CD4-positive, alpha-beta T cell treated with Interferon alpha-2 for 1 hour (primary cell): ENCODE results near the gene EPS8L2.
"Not testable (repeated sequence)": the region's sequence is repeated elsewhere in the genome, so short reads cannot be mapped to it uniquely, and the experiment has no call there.

Experiments
- DNase-seq, 2 donors: peaks; one replicate each; pipeline ENCODE4 v3.0.0-alpha.2; 2020 to 2022

The EPS8L2 gene

DNA sequence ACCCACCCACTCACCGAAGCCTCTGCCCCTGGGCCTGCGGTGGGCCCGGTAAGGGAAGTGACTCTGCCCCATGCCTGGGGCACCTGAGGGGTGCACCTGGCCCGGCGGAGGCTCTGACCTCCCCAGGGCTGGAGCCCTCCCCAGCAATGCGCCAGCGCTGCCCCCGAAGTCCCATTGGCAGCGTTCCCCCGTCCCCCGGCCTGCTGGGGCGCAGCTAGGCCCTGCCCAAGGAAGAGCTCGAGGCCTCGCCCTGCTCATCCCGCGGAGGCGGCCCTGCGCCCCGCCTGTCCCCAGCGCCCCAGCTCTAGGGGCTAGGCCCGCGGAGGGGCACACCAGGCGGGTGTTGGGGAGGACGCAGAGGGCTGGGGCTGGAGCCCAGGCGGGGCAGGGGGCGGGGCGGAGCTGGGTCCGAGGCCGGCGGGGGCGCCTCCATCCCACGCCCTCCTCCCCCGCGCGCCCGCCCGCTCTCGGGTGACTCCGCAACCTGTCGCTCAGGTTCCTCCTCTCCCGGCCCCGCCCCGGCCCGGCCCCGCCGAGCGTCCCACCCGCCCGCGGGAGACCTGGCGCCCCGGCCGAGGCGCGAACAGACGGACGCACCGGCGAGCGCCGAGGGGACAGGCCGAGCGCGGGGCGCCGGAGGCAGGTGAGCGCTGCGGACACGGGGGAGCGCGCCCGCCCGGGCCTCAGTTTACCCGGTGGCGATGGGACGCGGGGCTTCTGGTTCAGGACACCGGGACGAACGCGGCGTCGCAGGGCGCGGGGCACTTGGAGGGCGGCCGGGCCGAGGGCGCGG, at the start of gene EPS8L2:
Gene EPS8L2 (plus strand): TSS at position 586 of the 793 bp plus-strand sequence. CDS start 3,177 bp downstream, outside the sequence.
- DNase-seq: no peak

GRCh38 chr11:656426-656825, 49.6 kb upstream of the EPS8L2 start:
- DNase-seq: no peak

DNA sequence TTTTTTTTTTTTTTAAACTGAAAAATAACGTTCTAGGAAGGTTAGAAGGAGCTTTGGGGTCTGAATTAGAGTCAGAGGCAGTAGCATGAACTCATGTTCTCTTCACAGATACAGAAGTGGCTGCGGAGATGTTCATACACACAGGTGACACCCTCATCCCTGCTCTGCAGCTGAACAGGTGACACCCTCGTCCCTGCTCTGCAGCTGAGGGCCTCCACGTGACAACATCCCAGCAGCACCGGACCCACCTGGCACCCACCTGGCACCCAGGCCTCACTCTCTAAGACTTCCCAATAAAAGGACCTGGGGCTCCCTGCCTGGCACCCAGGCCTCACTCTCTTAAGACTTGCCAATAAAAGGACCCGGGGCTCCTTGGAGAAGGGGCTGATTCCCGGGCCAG, 49.2 kb upstream of the EPS8L2 start:
- no peak for DNase-seq

GRCh38 chr11:657691-658126, 48.3 kb upstream of the EPS8L2 start:
- no peak for DNase-seq

DNA sequence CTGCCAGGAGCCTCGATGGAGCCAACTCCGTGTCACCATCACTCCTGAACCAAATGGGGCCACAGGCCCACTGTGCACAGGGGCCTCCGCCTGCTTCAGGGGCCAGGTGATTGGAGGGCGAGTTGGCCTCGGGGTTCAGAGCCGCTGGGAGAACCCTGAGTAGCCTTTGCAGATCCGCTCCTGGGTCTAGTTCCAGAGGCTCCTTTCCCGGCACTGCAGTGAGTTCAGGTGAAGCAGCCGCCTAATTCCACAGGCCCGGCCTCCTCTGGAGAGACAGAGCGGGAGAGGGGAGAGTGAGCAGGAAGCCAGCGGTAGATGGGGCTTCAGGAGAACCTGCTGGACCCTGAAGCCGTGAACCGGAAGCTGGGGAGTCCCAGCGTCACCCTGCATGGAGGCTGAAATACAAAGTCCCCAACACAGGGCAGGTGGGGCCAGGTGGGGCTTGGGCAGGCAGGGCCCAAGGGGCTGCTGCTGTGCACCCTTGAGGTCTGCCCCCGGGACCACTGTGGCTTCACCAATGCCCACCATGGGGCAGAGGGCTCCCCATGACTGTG, 46.4 kb upstream of the EPS8L2 start:
- DNase-seq: no peak

- no peak for DNase-seq
Observed at GRCh38 chr11:660281-660680, 45.8 kb upstream of the EPS8L2 start.

GRCh38 chr11:660681-661444, 45.2 kb upstream of the EPS8L2 start:
- no peak for DNase-seq

DNA sequence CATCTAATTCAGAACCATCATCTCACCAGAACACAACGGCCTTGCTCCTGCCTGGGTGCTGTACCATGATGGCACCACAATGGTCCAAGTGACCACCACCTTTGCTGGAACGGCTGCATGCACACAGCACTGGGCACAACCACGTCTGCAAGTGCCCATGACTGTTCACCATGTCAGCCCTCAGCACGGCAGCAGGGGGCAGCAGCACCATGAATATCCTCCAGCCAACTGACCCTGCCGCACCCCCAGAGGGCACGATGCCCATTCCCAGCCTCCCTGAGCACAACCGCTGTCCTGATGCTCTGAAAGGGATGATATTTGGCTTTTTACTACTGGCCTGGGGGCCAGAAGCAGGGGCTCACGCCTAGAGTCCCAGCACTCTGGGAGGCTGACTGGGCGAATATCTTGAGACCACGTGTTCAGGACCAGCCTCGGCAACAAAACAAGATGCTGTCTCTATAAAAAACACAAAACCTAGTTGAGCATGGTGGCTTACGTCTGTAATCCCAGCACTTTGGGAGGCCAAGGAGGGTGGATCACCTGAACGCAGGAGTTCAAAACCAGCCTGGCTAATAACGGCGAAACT, 43.2 kb upstream of the EPS8L2 start:
- peak; percentile 45 to 53 for DNase-seq

DNA sequence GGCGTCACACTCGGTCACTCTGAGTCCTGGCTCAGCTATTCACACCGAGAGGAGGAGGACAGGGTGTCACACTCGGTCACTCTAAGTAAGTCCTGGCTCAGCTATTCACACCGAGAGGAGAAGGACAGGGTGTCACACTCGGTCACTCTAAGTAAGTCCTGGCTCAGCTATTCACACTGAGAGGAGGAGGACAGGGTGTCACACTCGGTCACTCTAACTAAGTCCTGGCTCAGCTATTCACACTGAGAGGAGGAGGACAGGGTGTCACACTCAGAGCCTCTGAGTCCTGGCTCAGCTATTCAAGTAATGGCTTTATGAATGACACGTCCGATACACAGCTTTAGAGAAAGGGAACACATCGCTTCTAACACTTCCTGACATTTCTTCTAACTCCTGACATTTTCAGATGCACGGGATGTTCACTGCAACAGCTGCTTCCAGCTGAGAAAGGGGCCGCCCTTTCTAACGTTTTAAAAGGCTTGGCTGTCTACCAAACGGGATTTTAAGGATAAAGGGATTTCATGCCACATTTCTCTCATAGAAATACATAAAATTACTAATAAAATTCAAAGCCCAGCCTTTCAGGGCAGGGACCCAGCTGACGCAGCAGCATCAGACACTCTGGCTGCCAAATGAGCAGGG, 40.8 kb upstream of the EPS8L2 start:
- no peak for DNase-seq

DNA sequence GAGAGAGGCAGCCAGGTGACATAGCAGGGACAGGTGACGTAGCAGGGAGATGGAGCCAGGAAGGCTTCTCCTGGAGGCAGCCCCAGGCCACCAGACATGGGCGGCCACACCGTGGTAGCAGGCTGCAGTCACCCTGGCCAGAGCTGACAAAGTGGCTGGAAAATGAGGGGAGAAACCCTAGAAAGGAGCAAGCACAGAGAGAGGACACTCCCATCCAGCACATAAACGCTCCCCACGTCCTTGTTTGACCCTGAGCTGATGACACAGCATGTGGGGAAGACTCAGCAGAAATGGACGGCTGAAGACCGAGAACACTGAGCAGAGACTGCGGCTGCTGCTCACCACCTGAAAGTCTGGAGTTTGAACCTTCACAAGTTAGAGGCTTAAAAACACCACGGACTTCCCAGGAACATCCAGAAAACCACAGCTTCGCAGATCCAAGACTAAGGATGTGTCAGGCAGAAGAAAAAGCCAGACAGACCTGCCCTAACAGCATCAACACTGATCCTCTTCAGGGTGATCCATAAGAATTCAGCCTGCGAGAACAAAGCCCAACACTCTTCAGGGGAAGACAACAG, 40.2 kb upstream of the EPS8L2 start:
- DNase-seq: no peak

DNA sequence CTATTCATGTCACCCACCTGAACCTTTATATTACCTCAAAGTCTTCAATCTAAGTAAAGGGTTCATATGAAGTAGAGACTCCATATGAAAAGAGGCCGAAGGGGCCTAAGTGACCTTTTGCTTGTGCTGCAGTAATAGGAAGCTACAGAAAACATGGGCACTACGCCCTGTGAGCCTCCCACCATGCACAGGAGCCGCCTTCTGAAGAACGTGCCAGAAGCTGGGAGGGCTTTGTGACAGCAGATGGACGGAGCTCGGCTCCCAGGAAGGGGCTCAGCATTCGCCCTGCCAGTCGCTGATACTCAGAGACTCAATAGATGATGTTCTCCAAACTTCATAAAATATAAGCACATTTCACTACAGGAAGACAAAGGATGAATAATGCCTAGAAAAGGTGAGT, 32.2 kb upstream of the EPS8L2 start:
- DNase-seq: no peak

- DNase-seq: no peak
Observed at GRCh38 chr11:674406-674805, 31.6 kb upstream of the EPS8L2 start.

DNA sequence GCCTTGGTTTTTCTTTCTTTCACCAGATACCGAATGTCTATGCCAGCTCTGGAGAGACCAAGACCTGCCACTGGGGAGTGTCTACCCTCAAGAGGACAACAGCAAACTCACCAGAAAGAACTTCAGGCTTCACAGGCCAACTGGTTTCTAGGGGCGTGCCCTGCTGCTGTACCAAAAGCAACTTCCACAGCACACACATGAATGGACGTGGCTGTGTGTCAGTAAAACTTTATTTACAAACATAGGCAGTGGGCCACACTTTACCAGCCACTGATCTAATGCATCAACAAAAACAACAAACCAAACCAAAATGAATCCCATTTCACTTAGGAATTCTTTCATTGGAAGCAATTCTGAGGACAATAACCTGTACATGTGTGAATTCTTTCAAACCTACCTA, 27.7 kb upstream of the EPS8L2 start:
- DNase-seq: no peak

DNA sequence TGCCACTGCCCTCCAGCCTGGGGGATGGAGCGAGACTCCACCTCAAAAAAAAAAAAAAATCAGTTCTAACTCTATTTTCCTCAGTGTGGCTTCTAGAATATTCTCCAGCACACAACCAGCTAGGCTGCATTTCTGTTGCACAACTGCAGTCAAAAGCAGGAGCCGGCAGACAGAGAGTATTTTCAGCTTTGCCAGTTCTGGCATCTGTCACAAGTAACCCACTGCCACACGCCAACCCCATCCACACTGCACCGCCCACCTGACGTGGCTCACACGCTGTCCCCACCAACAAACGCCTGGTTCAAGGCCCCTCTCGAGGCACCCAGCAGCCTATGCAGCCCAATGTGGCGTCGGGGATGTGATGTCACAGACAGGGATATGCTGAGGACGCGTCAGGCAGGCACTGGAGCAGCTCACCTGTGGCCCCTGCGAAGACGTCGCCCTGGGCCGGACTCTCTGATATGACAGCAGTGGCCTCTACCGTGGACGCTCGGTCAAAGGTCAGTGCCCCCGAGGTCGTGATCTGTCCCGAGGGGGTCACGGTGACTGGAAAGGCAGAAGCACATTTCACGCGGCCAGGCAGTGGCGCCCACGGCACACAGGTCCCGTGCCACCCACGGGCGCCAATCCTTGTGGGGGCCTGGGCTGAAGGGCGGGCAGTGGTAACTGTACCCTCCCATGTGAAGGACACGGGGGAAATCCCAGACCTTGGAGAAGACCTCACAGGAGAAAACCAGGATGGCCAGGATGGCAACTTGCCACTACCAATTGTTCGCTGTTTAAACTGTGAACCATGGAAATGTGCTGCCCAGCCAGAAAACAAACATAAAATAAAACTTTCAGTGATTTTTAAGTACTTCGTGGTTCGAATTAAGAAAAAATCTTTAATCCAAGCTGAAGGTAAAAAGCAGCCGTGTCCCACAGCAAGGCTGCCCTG, 26.5 kb upstream of the EPS8L2 start:
- DNase-seq: no peak

- no peak for DNase-seq
Observed at GRCh38 chr11:680476-680875, 25.6 kb upstream of the EPS8L2 start.

- DNase-seq: no peak
Observed at GRCh38 chr11:680970-681369, 25.1 kb upstream of the EPS8L2 start.

DNA sequence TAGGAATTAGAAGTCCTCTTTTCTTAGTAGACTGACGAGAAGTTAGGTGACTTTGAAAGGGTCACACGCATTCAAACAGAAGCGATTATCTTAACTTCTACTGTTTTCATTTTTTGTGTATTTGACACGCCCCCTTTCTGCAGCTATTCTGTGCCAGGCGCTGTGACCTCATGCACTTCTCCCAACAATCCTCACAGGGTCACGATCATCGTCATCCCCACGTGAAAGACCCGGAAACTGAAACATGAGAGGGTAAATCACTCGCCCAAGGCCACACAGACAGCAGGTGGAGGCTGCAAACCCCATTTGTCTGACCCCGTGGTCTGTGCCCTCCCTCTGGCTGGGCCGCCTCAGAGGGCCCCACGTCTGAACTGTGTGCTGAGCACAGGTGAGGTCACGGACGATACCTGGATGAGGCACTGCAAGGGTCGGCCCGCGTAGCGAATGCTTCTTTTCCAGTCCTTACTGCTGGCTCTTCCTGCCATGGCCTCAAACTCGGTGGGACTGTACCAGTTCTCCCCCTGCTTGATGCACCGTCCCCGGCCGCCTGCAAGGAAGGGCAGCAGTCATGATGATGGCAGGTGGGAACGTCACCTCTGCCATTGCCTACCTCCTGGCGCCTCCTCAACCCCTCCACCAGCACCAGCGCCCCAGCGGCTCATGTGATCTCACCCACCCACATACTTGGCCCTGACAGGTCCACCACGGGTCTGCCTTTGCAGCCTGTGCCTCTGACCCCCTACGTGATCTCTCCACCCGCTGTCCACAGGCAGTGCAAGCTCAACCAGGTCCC, 19.4 kb upstream of the EPS8L2 start:
- no peak for DNase-seq

GRCh38 chr11:687751-688150, 18.3 kb upstream of the EPS8L2 start:
- DNase-seq: no peak

DNA sequence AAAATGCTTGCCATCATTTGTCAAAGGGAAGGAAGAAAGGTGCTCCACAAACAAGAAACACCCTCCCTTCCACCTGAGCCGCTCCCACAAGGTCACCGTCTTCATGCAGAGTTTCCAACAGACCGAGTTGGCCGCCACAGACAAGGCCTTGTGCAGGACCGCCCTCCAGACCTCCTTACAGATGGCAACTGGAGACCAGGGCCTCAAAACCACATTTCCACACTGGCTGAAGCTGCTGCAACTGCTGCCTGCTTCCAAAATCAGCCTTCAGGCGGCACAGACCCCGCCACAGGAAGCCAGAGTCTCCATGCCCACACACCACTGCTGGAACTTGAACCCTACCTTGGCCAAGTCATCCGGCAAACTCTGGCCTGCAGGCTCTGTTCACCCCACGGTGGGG, 17.4 kb upstream of the EPS8L2 start:
- DNase-seq: no peak

DNA sequence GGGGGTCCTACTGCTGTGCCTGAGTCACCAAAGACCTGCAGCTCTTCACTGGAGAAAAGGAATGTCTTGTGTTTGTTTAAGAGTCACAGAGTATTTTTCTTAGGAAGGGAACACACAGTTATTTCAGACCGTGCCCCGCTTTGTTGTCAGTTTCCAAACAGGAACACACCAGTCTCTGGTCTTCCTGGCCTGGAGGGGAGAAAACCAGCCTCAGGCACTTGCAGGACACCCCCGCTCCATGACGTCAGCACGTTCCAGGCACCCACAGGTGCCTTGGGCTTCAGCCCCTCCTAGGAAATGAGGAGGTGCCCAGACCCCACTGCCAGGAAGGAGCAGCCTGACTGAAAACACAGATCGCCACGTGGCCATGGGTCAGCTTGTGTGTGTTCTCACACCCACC, 16.4 kb upstream of the EPS8L2 start:
- DNase-seq: no peak

- DNase-seq: not testable (repeated sequence)
Observed at GRCh38 chr11:690244-690643, 15.8 kb upstream of the EPS8L2 start.
